H9 (cell line): Measurements from ENCODE around the gene HSPB1. TPM values are rescaled to one million over a fixed set of nuclear protein-coding genes. Genes with fewer than 3 reads are reported as not detected.
"Not testable (repeated sequence)": the region's sequence is repeated elsewhere in the genome, so short reads cannot be mapped to it uniquely, and the experiment has no call there.

Experiments
- DNase-seq: peaks from one replicate; pipeline ENCODE4 v3.0.0-alpha.2; 2017
- H2AFZ ChIP-seq: one replicate; pipeline ENCODE4 v1.6.1; 2013; ENCODE audit warnings: mild to moderate bottlenecking, low read length, control low read depth, moderate library complexity
- H2AK5ac ChIP-seq: 2 replicates; pipeline ENCODE4 v1.6.1; 2013; ENCODE audit warnings: low read length, control low read depth, mixed read lengths; ENCODE audit not compliant: insufficient read length
- H2BK120ac ChIP-seq: one replicate; pipeline ENCODE4 v1.6.1; 2013; ENCODE audit warnings: low read depth, mild to moderate bottlenecking, low read length, control low read depth, inconsistent platforms; ENCODE audit not compliant: poor library complexity, severe bottlenecking
- H2BK12ac ChIP-seq: 2 replicates; pipeline ENCODE4 v1.6.1; 2013; ENCODE audit warnings: low read length, control low read depth, mixed read lengths, low read depth; ENCODE audit not compliant: insufficient read length
- H2BK15ac ChIP-seq: 2 replicates; pipeline ENCODE4 v1.6.1; 2013; ENCODE audit warnings: low read depth, low read length, control low read depth
- H2BK20ac ChIP-seq: one replicate; pipeline ENCODE4 v1.6.1; 2013; ENCODE audit warnings: low read depth, mild to moderate bottlenecking, low read length, control low read depth, inconsistent platforms; ENCODE audit not compliant: poor library complexity, severe bottlenecking
- H2BK5ac ChIP-seq: 2 replicates; pipeline ENCODE4 v1.6.1; 2013; ENCODE audit warnings: low read length, control low read depth, mixed read lengths; ENCODE audit not compliant: insufficient read length
- H3K14ac ChIP-seq: 2 replicates; pipeline ENCODE4 v1.6.1; 2013; ENCODE audit warnings: low read length, control low read depth; ENCODE audit not compliant: insufficient read depth
- H3K18ac ChIP-seq: 2 replicates; pipeline ENCODE4 v1.6.1; 2013; ENCODE audit warnings: low read depth, mild to moderate bottlenecking, mixed read lengths, low read length, control low read depth; ENCODE audit not compliant: insufficient read length
- H3K23ac ChIP-seq: 2 replicates; pipeline ENCODE4 v1.6.1; 2013; ENCODE audit warnings: low read length, control low read depth, mixed read lengths, low read depth; ENCODE audit not compliant: insufficient read length
- H3K23me2 ChIP-seq: 2 replicates; pipeline ENCODE4 v1.6.1; 2013; ENCODE audit warnings: low read depth, mild to moderate bottlenecking, mixed read lengths, low read length, control low read depth; ENCODE audit not compliant: insufficient read length, poor library complexity, severe bottlenecking
- H3K27ac ChIP-seq: 2 replicates; pipeline ENCODE4 v1.5.1; 2013; ENCODE audit warnings: low read length, control low read depth, mixed read lengths, low read depth; ENCODE audit not compliant: insufficient read length
- H3K27me3 ChIP-seq: 2 replicates; pipeline ENCODE4 v1.6.1; 2013; ENCODE audit warnings: low read length, control low read depth, inconsistent platforms; ENCODE audit not compliant: insufficient read depth
- H3K4ac ChIP-seq: 2 replicates; pipeline ENCODE4 v1.6.1; 2013; ENCODE audit warnings: low read depth, mild to moderate bottlenecking, control low read depth, inconsistent platforms, low read length, moderate library complexity
- H3K4me1 ChIP-seq: 2 replicates; pipeline ENCODE4 v1.6.1; 2013; ENCODE audit warnings: low read length, control low read depth, inconsistent platforms; ENCODE audit not compliant: insufficient read depth
- H3K4me2 ChIP-seq: 2 replicates; pipeline ENCODE4 v1.6.1; 2013; ENCODE audit warnings: low read length, control low read depth, mixed read lengths; ENCODE audit not compliant: insufficient read length, insufficient read depth
- H3K56ac ChIP-seq: 2 replicates; pipeline ENCODE4 v1.6.1; 2013; ENCODE audit warnings: low read depth, mild to moderate bottlenecking, mixed read lengths, low read length, control low read depth; ENCODE audit not compliant: insufficient read length
- H3K79me1 ChIP-seq: 2 replicates; pipeline ENCODE4 v1.6.1; 2013; ENCODE audit warnings: low read depth, mild to moderate bottlenecking, moderate library complexity, low read length, control low read depth, inconsistent platforms; ENCODE audit not compliant: insufficient read depth, poor library complexity, severe bottlenecking
- H3K79me2 ChIP-seq: 2 replicates; pipeline ENCODE4 v1.6.1; 2013; ENCODE audit warnings: low read length, control low read depth, inconsistent platforms; ENCODE audit not compliant: insufficient read depth
- H3K9ac ChIP-seq: 2 replicates; pipeline ENCODE4 v1.6.1; 2013; ENCODE audit warnings: low read length, control low read depth, mixed read lengths; ENCODE audit not compliant: insufficient read length; ENCODE audit errors: extremely low read depth
- H3K9me3 ChIP-seq: one replicate; pipeline ENCODE4 v1.6.1; 2013; ENCODE audit warnings: low read depth, low read length, inconsistent platforms; ENCODE audit not compliant: control insufficient read depth
- H3T11ph ChIP-seq: one replicate; pipeline ENCODE4 v1.6.1; 2013; ENCODE audit warnings: mild to moderate bottlenecking, low read length, control low read depth, inconsistent platforms
- H4K20me1 ChIP-seq: one replicate; pipeline ENCODE4 v1.6.1; 2013; ENCODE audit not compliant: control insufficient read depth, insufficient read length, insufficient read depth
- H4K5ac ChIP-seq: 2 replicates; pipeline ENCODE4 v1.6.1; 2013; ENCODE audit warnings: low read depth, mild to moderate bottlenecking, mixed read lengths, low read length, control low read depth; ENCODE audit not compliant: insufficient read length
- H4K8ac ChIP-seq: replicated peaks from 2 replicates; pipeline ENCODE4 v1.6.1; 2013; ENCODE audit warnings: low read length, control low read depth, mixed read lengths, low read depth; ENCODE audit not compliant: insufficient read length
- H4K91ac ChIP-seq: 2 replicates; pipeline ENCODE4 v1.6.1; 2013; ENCODE audit warnings: low read depth, mild to moderate bottlenecking, moderate library complexity, mixed read lengths, low read length, control low read depth; ENCODE audit not compliant: insufficient read length
- H3K27ac Mint-ChIP-seq, 3 experiments: 2 replicates in 2 of 3; 3 replicates in 1 of 3; pipeline ENCODE4 v1.8.0; 2020 to 2021; ENCODE audit warnings: mixed read lengths in 3 of 3, mild to moderate bottlenecking in 1 of 3, moderate library complexity in 1 of 3
- H3K27me3 Mint-ChIP-seq: 2 replicates; pipeline ENCODE4 v1.8.0; 2021; ENCODE audit warnings: low read depth, mild to moderate bottlenecking, moderate library complexity, mixed read lengths
- H3K36me3 Mint-ChIP-seq, 3 experiments: 2 replicates in 2 of 3; 3 replicates in 1 of 3; pipeline ENCODE4 v1.8.0; 2020 to 2021; ENCODE audit warnings: low read depth in 3 of 3, mixed read lengths in 3 of 3; ENCODE audit not compliant: insufficient read depth in 1 of 3
- H3K4me1 Mint-ChIP-seq, 2 experiments: 2 replicates each; pipeline ENCODE4 v1.8.0; 2020; ENCODE audit warnings: mixed read lengths in 2 of 2
- H3K4me3 Mint-ChIP-seq, 2 experiments: 2 replicates in 1 of 2; 3 replicates in 1 of 2; pipeline ENCODE4 v1.8.0; 2020 to 2021; ENCODE audit warnings: mild to moderate bottlenecking in 2 of 2, mixed read lengths in 2 of 2, moderate library complexity in 1 of 2
- H3K9me3 Mint-ChIP-seq, 2 experiments: 2 replicates in 1 of 2; 3 replicates in 1 of 2; pipeline ENCODE4 v1.8.0; 2020; ENCODE audit warnings: mild to moderate bottlenecking in 2 of 2, mixed read lengths in 2 of 2, moderate library complexity in 1 of 2
- CTCF ChIP-seq: fragments of 200-600 bp; sonication (generic); conservative IDR thresholded peaks from 3 replicates; pipeline ENCODE4 v1.8.0; 2021; ENCODE audit warnings: antibody characterized with exemption, mild to moderate bottlenecking
- WGBS: extraction: QIAGEN DNeasy Blood & Tissue Kit; methylation state at CpG from one replicate; pipeline ENCODE4 v1.1.7; 2013; ENCODE audit warnings: missing lambda C conversion rate, low lambda C conversion rate, mixed read lengths; ENCODE audit not compliant: insufficient read length; ENCODE audit errors: extremely low coverage; 5-methylcytosine and 5-hydroxymethylcytosine counted together
- total RNA-seq: library from RNA; stranded (reverse); gene quantifications from 2 replicates; pipeline ENCODE4 v1.2.1, GENCODE V29; 2021

HSPB1 gene
- total RNA-seq, 1 experiment from 2014 or later: 186 TPM

- Histone ChIP-seq H3K27me3 (no peaks in the 10 kb centered on the region), H3K27ac (no peak overlapping the region), H2BK12ac (no peak overlapping the region), H2BK5ac (no peak overlapping the region), H4K8ac (no peak overlapping the region), H3K79me1 (no peaks in the 10 kb centered on the region), H3K18ac (no peak overlapping the region), H4K91ac (no peak overlapping the region), H3K79me2 (no peaks in the 10 kb centered on the region), H2BK20ac (no peak overlapping the region), H3K4me2 (peak overlapping the region; percentile 29), H2BK120ac (no peak overlapping the region), H3K4me1 (peaks cover 4% of the 10 kb centered on the region; the same call in 1 of the 2 replicates), H4K5ac (no peak overlapping the region), H2BK15ac (no peak overlapping the region), H3K9ac (no peak overlapping the region), H3K14ac (no peak overlapping the region), H3K23ac (no peak overlapping the region), H3K4ac (no peak overlapping the region), H3K23me2 (peaks cover 3% of the 10 kb centered on the region), H3K9me3 (no peaks in the 10 kb centered on the region), H3T11ph (no peak overlapping the region), H2AFZ (no peak overlapping the region), H3K56ac (no peak overlapping the region), H2AK5ac (no peak overlapping the region), H4K20me1 (no peaks in the 10 kb centered on the region)
- no CpG with 5 or more reads among the region's 15 CpGs for WGBS
- Mint-ChIP-seq H3K4me3 (peak overlapping the region; percentile 67 to 72), H3K27ac (peak overlapping the region in 2 of 3 experiments; percentile 66 to 96; a peak in 3 of 7 replicates), H3K9me3 (0 out of 5 replicates have a peak, but pooled peaks cover 0 to 2% of the 10 kb centered on the region in 2 experiments), H3K36me3 (peaks cover 0 to 1% (median 0%) of the 10 kb centered on the region in 3 experiments; a peak in 1 of 7 replicates), H3K4me1 (peaks cover 22 to 25% of the 10 kb centered on the region in 2 experiments), H3K27me3 (no peaks in the 10 kb centered on the region)
- TF ChIP-seq CTCF: peak; percentile 100
- DNase-seq: peak; percentile 98
Observed at GRCh38 chr7:76314042-76314721, 11.7 kb downstream of the HSPB1 start.

GRCh38 chr7:76314740-76315139 lies 12.3 kb downstream of the HSPB1 start:
- H3K27me3 ChIP-seq, H2AFZ ChIP-seq, H2BK120ac ChIP-seq, H3K23me2 ChIP-seq, H3K9ac ChIP-seq, H3K27me3 Mint-ChIP-seq, H3K23ac ChIP-seq, H3T11ph ChIP-seq, H4K91ac ChIP-seq, H3K9me3 Mint-ChIP-seq, H3K79me1 ChIP-seq, H3K9me3 ChIP-seq, H3K4me3 Mint-ChIP-seq, DNase-seq, H2AK5ac ChIP-seq, H4K20me1 ChIP-seq, H2BK5ac ChIP-seq, H2BK15ac ChIP-seq, H2BK20ac ChIP-seq, H3K27ac Mint-ChIP-seq, H3K79me2 ChIP-seq, H3K4me1 ChIP-seq, H3K56ac ChIP-seq, H3K14ac ChIP-seq, H3K36me3 Mint-ChIP-seq, H4K8ac ChIP-seq, H4K5ac ChIP-seq, H3K18ac ChIP-seq, H3K4me2 ChIP-seq, H3K27ac ChIP-seq, H2BK12ac ChIP-seq, H3K4ac ChIP-seq: not testable (repeated sequence)
- WGBS: no CpG with 5 or more reads among the region's 6 CpGs
- peaks cover 24 to 25% of the 10 kb centered on the region in 2 experiments for H3K4me1 Mint-ChIP-seq
